ENCODE measurements around the gene TTC19. TPM values are rescaled to one million over a fixed set of nuclear protein-coding genes. Genes with fewer than 3 reads are reported as not detected.

TTC19 gene
- polyA plus RNA-seq, 3 donors, result 51.7 to 67.3 (median 64.8) TPM

Other genes with a start within 250 kb of the TTC19 start
- gene ADORA2B, start 54.7 kb upstream of the TTC19 start, polyA plus RNA-seq (ENCODE audit: insufficient read length in 3 of 3), result 1 to 10 TPM; 1.3 to 7.9 (median 4.9) TPM
- gene ZSWIM7, start 120 bp upstream of the TTC19 start, polyA plus RNA-seq (ENCODE audit: insufficient read length in 3 of 3), result 10 to 100 TPM; 41.5 to 59.8 (median 57.1) TPM
- 100 to 1,000 TPM; 102 to 117 (median 112) TPM for gene NCOR1, start 215.7 kb downstream of the TTC19 start, polyA plus RNA-seq (ENCODE audit: insufficient read length in 3 of 3)
- 10 to 100 TPM; 22.0 to 44.5 (median 41.7) TPM for gene PIGL, start 217.4 kb downstream of the TTC19 start, polyA plus RNA-seq (ENCODE audit: insufficient read length in 3 of 3)

Data from renal pelvis (tissue), 3 donors.